AG09319 (cell line): ENCODE data around the gene GBF1.

ENCODE experiments used
- DNase-seq: peaks from one replicate; pipeline ENCODE4 v3.0.0-alpha.2; 2010; ENCODE audit warnings: low read depth; ENCODE audit errors: extremely low read depth
- TF ChIP-seq, protein P1 (sequence below): IDR thresholded peaks from 2 replicates; pipeline ENCODE4 v1.5.1; 2011; ENCODE audit warnings: low read depth, mild to moderate bottlenecking, inconsistent platforms, low read length, moderate library complexity

The GBF1 gene

DNA sequence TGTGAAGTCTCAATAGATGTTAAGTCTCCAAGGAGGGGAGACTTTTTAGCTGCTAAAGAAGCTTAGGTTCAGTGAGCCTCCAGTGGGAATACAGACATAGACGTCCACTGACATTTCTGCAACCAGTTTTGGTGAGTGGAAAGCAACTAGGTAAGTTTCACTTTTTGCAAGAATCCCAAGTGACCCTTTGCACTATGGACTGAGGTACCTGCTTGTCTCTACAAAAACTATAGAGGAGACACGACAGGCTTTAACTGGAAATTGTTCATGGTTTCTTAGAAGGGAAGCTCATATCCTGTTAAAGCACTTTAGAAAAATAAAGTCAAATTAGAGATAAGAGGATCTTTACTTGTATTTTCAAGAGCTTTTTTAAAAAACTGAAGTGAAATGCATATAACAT is 38.6 kb downstream of the GBF1 start:
- TF ChIP-seq, protein P1, sequence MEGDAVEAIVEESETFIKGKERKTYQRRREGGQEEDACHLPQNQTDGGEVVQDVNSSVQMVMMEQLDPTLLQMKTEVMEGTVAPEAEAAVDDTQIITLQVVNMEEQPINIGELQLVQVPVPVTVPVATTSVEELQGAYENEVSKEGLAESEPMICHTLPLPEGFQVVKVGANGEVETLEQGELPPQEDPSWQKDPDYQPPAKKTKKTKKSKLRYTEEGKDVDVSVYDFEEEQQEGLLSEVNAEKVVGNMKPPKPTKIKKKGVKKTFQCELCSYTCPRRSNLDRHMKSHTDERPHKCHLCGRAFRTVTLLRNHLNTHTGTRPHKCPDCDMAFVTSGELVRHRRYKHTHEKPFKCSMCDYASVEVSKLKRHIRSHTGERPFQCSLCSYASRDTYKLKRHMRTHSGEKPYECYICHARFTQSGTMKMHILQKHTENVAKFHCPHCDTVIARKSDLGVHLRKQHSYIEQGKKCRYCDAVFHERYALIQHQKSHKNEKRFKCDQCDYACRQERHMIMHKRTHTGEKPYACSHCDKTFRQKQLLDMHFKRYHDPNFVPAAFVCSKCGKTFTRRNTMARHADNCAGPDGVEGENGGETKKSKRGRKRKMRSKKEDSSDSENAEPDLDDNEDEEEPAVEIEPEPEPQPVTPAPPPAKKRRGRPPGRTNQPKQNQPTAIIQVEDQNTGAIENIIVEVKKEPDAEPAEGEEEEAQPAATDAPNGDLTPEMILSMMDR = no peak
- DNase-seq = no peak

DNA sequence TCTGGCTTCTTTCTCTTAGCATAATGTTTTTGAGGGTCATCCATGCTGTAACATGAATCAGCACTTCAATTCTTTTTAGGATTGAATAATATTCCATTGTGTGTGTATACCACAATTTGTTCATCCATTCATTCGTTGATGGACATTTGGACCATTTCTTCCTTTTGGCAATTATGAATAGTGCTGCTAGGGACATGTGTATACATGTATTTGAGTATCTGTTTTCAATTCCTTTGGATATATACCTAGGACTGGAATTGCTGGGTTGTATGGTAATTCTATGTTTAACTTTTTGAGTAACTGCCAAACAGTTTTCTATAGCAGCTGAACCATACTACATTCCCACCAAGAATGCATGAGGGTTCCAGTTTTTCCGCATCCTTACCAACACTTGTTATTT is 39.2 kb downstream of the GBF1 start:
- no peak for DNase-seq
- TF ChIP-seq, protein P1 = no peak

DNA sequence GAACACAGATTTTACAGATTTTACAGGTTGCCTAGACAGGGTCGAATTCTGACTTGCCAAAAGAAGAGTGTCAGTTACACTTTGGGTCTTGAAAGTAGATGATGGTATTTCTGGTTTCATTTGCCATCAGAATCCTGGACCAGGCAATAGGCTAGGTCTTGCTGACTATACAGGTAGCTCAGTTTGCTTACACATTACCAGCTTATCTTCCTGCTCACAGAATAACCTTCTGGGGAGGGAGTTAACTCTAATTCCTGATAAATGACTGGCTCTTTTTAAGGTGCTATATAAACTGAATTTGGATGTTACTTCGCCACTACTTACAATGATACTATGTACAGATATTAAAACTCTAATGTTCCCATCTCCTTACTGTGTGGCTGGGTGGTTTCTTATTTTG is 39.8 kb downstream of the GBF1 start:
- DNase-seq = no peak
- TF ChIP-seq, protein P1 = no peak

- TF ChIP-seq, protein P1 = no peak
- DNase-seq = no peak
Observed at GRCh38 chr10:102286216-102286615, 40.9 kb downstream of the GBF1 start.

DNA sequence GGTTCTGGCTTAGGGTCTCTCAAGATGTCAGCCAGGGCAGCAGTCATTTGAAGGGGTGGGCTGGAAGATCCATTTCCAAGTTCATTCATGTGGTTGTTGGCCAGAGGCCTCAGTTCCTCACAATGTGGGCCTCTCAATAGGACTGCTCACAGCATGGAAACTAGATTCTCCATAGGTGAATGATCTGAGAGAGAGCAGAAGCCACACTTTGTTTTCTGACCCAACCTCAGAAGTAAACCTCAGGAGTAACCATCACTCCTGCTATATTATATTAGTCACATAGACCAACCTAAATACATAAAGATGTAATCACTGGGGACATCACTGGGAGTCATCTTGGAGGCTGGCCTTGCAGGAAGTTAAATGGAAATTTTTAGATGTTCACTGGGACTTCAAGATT is 42.2 kb downstream of the GBF1 start:
- TF ChIP-seq, protein P1 = no peak
- DNase-seq = no peak

DNA sequence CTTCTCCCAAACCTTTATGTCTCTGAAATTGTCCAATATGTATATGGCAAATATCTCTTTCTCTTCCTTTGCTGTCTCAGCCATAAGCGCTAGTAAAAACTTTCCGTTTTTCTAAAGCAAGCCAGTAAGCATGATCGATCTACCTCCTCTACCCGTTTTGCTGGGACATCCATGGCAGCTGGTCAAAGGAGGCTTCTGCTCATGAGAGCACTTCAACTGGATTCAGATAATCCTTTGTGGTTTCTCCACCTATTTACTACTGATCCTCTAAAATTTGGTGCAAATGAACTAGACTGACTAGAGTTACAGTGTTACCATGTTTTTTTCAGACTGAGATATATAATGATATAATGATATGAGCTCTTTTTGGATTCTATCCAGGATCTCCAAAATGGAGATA is 42.7 kb downstream of the GBF1 start:
- TF ChIP-seq, protein P1 = no peak

GRCh38 chr10:102289356-102289755 is 44.0 kb downstream of the GBF1 start:
- DNase-seq = no peak
- TF ChIP-seq, protein P1 = no peak

More for the DNA sequence above, 42.7 kb downstream of the GBF1 start:
- no peak for DNase-seq
